IMR-90 (cell line): Measurements from ENCODE around the gene LGI4.

Experiments used
- CTCF ChIP-seq: conservative IDR thresholded peaks from 2 replicates; pipeline ENCODE4 v1.5.1; 2012; ENCODE audit warnings: mild to moderate bottlenecking, low read depth, low read length, improper control_type of control experiment
- POLR2A ChIP-seq: IDR thresholded peaks from 2 replicates; pipeline ENCODE4 v1.6.1; 2012; ENCODE audit warnings: mild to moderate bottlenecking, low read depth, low read length
- RAD21 ChIP-seq: IDR thresholded peaks from 2 replicates; pipeline ENCODE4 v1.6.1; 2012; ENCODE audit warnings: low read length, improper control_type of control experiment
- RFX5 ChIP-seq: IDR thresholded peaks from 2 replicates; pipeline ENCODE4 v1.8.0; 2012; ENCODE audit warnings: low read depth, mild to moderate bottlenecking, low read length, moderate library complexity
- USF2 ChIP-seq: fragments of 150-350 bp; IDR thresholded peaks from 2 replicates; pipeline ENCODE4 v1.6.1; 2017; ENCODE audit warnings: mild to moderate bottlenecking, antibody characterized with exemption, low read length, low read depth

- TF ChIP-seq CTCF (no peak), RFX5 (no peak), USF2 (no peak), POLR2A (no peak), RAD21 (no peak)
Measured at GRCh38 chr19:35088131-35088913, 46.5 kb downstream of the LGI4 start.
